OCI-LY3 (cell line): ENCODE results near the gene RANBP3L.

Experiments
- CTCF ChIP-seq: fragments of 200-600, 300-600 bp; sonication (generic); IDR thresholded peaks from 2 replicates; pipeline ENCODE4 v1.5.1; 2014; ENCODE audit warnings: antibody characterized with exemption, low read length, low read depth
- EZH2phosphoT487 ChIP-seq: fragments of 200-600 bp; shearing (Covaris generic); IDR thresholded peaks from 2 replicates; pipeline ENCODE4 v1.6.1; 2018; ENCODE audit warnings: antibody characterized with exemption, mixed run types, low read depth

- no peak for TF ChIP-seq CTCF
- TF ChIP-seq EZH2phosphoT487, result no peak
Observed at GRCh38 chr5:36252722-36253365, 48.9 kb downstream of the RANBP3L start.
